Measurements from ENCODE around the gene CROCC2. TPM values are rescaled to one million over a fixed set of nuclear protein-coding genes. Genes with fewer than 3 reads are reported as not detected.

Gene CROCC2
- total RNA-seq, 1 donor from 2014 or later, result not detected

- TF ChIP-seq CTCF (IDR thresholded peaks at IDR 0.05), result no peak
- Mint-ChIP-seq H3K27ac (ENCODE audit: unreplicated experiment) (no peak overlapping the region), H3K27me3 (ENCODE audit: low read depth) (peaks cover 7% of the 10 kb centered on the region), H3K4me3 (ENCODE audit: unreplicated experiment) (no peak overlapping the region), H3K9me3 (ENCODE audit: low read depth) (peaks cover 3% of the 10 kb centered on the region), H3K36me3 (ENCODE audit: low read depth) (peaks cover 4% of the 10 kb centered on the region), H3K4me1 (ENCODE audit: low read depth) (peaks cover 3% of the 10 kb centered on the region)
- DNase-seq (ENCODE audit: low spot score), result peak; percentile 81
Observed at GRCh38 chr2:240965905-240966456, 59.8 kb downstream of the CROCC2 start.

DNA sequence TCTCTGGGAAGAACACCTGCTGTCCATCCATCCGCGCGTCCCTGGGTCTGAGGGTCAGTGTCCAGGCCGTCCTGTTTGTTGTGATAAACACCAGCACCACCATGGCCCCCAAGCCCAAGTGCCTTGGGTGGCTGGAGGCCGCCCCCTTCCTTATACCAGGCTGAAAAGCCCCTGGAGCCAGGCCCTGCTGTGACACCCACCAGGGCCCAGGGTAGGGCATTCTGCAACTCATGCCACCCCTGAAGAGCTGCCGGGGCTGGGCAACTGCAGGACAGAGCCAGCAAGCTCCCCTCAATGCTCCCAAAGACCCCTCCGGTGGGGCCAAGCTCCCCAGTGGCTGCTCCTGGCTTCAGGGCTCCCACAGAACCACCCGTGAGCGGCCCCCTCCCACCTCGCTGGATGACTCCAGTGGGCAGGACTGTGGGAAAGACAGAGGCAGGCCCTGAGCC, 60.3 kb downstream of the CROCC2 start:
- peak; percentile 84 for DNase-seq (ENCODE audit: low spot score)
- Mint-ChIP-seq H3K36me3 (ENCODE audit: low read depth) (peaks cover 4% of the 10 kb centered on the region), H3K4me3 (ENCODE audit: unreplicated experiment) (no peak overlapping the region), H3K27me3 (ENCODE audit: low read depth) (peaks cover 8% of the 10 kb centered on the region), H3K27ac (ENCODE audit: unreplicated experiment) (no peak overlapping the region), H3K4me1 (ENCODE audit: low read depth) (peaks cover 3% of the 10 kb centered on the region), H3K9me3 (ENCODE audit: low read depth) (peaks cover 3% of the 10 kb centered on the region)
- TF ChIP-seq CTCF (IDR thresholded peaks at IDR 0.05), result no peak

GRCh38 chr2:240966906-240967680, 61.0 kb downstream of the CROCC2 start:
- no peak overlapping the region for H3K27ac Mint-ChIP-seq (ENCODE audit: unreplicated experiment)
- DNase-seq (ENCODE audit: low spot score), result no peak
- TF ChIP-seq CTCF (IDR thresholded peaks at IDR 0.05), result no peak
- peaks cover 3% of the 10 kb centered on the region for H3K9me3 Mint-ChIP-seq (ENCODE audit: low read depth)
- H3K27me3 Mint-ChIP-seq (ENCODE audit: low read depth), result peaks cover 14% of the 10 kb centered on the region
- H3K4me3 Mint-ChIP-seq (ENCODE audit: unreplicated experiment), result no peak overlapping the region
- H3K36me3 Mint-ChIP-seq (ENCODE audit: low read depth), result peaks cover 4% of the 10 kb centered on the region
- peaks cover 3% of the 10 kb centered on the region for H3K4me1 Mint-ChIP-seq (ENCODE audit: low read depth)

DNA sequence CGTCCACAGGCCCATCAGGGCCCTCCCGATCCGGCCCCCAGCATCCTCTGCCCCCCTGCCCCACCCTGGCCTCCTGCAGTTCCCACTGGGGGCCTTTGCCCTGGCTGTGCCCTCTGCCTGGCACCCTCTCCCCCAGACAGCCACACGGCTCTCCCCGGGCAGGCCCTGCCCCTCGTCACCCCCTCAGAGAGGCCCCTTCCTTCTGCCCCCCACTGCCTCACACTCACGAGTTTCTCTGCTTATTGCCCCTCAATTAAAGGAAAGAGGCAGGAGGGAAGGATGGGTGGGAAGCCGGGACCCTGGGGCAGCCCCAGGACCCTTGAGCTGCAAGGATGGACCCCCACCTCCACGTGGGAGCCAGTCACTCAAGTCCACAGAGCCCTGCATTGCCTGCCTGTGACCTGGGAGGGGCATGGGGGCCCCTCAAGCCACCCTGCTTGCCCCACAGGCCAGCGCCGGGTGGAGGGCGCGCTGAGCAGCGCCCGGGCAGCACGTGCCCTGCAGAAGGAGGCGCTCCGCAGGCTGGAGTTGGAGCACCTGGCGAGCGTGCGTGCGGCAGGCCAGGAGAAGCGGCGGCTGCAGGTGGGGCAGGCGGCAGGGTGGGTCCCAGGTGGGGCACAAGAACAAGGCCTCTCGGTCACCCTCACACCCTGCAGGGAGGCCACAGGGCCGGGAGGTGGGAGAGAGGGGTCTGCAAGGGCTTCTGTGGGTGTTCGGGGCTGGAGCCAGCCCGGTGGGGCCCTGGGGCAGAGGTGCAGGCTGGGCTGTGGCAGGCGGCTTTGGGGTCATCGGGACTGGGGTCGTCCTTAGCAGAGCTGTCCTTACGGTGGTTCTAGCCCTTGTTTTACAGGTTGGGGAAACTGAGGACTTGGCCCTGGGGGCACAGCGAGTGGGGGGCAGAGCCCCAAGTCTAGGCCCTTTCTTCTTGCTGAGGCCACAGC, 61.8 kb downstream of the CROCC2 start:
- H3K27me3 Mint-ChIP-seq (ENCODE audit: low read depth), result peaks cover 19% of the 10 kb centered on the region
- peaks cover 4% of the 10 kb centered on the region for H3K36me3 Mint-ChIP-seq (ENCODE audit: low read depth)
- no peak overlapping the region for H3K27ac Mint-ChIP-seq (ENCODE audit: unreplicated experiment)
- peak; percentile 87 for DNase-seq (ENCODE audit: low spot score)
- no peaks in the 10 kb centered on the region for H3K4me1 Mint-ChIP-seq (ENCODE audit: low read depth)
- no peak overlapping the region for H3K4me3 Mint-ChIP-seq (ENCODE audit: unreplicated experiment)
- peaks cover 3% of the 10 kb centered on the region for H3K9me3 Mint-ChIP-seq (ENCODE audit: low read depth)
- no peak for TF ChIP-seq CTCF (IDR thresholded peaks at IDR 0.05)

Measured in chondrocyte (in vitro differentiated cells).